HG03196 (cell line): ENCODE data around the gene POLE.
A peak's percentile ranks its signal among the peaks of the same experiment; 100 is the strongest.
"Not testable (repeated sequence)": the region's sequence is repeated elsewhere in the genome, so short reads cannot be mapped to it uniquely, and the experiment has no call there.

ENCODE experiments used
- ATAC-seq: cut with Tn5 transposase; IDR thresholded peaks from one replicate; pipeline ENCODE4 v1.9.1; 2021; ENCODE audit not compliant: unreplicated experiment

POLE gene

GRCh38 chr12:132719141-132719953, 32.2 kb upstream of the POLE start:
- no peak for ATAC-seq

- ATAC-seq, result no peak
These were observed 31.5 kb upstream of the POLE start for GRCh38 chr12:132718644-132719043.

- ATAC-seq, result no peak
These were observed 30.6 kb upstream of the POLE start for GRCh38 chr12:132717531-132718387.

DNA sequence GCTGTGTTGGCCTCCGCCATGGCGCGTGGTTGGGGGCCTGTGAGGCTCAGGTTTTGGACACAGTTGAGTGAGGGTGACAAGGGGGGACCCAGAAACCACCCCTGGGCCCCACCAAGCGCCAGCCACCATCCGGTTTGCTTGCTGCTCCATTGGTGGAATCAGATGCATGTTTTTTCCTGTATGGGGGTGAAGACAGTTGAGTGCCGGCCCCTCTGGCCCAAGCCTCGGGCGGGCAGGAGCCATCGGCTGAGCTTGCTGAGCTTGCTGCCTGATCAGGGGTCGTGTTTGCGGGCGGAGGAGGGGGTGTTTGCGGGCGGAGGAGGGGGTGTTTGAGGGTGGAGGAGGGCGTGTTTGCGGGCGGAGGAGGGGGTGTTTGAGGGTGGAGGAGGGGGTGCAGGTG, 29.9 kb upstream of the POLE start:
- no peak for ATAC-seq

- ATAC-seq, result no peak
These were observed 29.2 kb upstream of the POLE start for GRCh38 chr12:132716356-132716755.

GRCh38 chr12:132715874-132716273, 28.7 kb upstream of the POLE start:
- ATAC-seq, result no peak

DNA sequence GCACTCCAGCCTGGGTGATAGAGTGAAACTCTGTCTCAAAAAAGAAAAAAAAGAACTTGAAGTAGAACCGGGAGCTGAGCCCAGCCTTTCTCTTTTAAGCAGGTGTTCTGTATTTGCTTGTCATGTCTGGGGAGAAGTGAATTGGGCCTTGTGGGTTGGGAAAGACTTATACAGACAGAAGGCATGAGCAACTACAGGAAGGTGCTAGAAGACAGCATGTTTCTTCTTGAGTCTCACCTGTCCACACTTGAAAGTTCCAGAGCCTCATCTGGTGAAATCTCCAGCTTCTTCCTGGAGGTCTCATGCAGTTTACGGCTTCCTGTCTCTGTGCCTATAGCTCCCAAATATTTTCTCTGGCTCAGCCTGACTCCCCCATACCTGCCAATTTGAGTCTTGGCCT, 26.0 kb upstream of the POLE start:
- ATAC-seq, result no peak

GRCh38 chr12:132711080-132711843, 24.1 kb upstream of the POLE start:
- peak; percentile 5 for ATAC-seq

DNA sequence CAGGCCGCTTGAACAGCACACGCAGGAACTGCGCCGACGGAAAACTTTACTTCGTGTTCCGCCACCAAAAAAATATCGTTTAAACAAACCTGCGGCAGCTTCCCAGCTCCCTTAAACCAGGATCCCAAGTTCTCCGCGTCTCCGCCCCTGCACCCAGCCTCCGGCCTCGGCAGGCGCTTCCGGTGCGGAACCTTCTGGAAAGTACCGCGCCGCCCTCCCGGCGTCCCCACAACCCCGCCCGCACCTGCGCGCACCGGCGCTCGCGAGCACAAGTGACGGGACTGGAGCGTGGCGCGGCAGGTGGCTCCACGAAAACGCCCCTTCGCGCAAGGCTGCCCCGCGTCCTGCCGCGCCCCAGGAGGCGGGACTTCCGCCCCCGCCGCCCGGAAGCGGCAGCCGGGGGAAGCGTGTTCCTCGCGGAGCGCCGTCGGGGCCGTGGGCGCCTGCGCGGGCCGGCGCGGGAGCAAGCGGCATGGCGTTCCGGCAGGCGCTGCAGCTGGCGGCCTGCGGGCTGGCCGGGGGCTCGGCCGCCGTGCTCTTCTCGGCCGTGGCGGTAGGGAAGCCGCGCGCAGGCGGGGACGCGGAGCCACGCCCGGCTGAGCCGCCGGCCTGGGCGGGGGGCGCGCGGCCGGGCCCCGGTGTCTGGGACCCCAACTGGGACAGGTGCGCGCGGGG, 23.4 kb upstream of the POLE start, which contains the start of gene PGAM5:
TSS of gene PGAM5 (plus strand) at position 438 of the 675 bp plus-strand sequence. CDS start at position 473, 35 bp downstream.
- ATAC-seq, result peak; percentile 92

DNA sequence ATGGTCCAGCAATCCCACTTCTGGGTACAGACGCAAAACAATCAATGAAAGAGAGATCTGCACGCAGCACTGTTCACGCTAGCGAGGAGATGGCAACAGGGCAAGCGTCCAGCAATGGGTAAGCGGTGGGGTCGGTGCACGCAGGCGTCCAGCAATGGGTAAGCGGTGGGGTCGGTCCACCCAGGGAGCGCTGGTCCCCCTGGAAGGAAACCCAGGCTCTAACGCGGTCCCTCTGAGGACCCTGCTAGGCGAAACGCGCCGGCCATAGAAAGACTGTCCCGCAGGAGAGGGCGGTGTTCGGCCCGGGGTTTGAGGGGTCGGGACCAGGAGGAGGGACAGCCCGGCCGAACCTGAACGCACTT, 22.9 kb upstream of the POLE start:
- ATAC-seq, result peak; percentile 17

DNA sequence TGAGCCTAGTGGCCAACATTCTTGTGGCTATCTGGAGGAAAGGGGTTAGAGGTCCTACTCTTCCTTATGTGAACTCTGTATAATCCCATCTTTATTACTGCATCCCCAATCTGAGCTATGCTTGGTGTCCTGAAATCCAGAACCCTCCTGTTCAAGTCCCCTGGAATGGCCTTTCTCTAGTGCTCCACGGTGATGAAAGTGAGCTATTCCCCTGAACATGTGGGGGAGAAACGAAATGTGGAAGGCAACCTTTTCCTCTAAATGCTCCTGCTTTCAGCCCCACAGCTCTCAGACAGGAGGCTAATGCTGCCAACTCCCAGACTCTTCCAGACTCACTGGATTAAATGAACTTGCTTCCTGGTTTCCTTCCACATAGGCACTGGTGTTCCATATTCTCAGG, 21.0 kb upstream of the POLE start:
- ATAC-seq, result no peak

DNA sequence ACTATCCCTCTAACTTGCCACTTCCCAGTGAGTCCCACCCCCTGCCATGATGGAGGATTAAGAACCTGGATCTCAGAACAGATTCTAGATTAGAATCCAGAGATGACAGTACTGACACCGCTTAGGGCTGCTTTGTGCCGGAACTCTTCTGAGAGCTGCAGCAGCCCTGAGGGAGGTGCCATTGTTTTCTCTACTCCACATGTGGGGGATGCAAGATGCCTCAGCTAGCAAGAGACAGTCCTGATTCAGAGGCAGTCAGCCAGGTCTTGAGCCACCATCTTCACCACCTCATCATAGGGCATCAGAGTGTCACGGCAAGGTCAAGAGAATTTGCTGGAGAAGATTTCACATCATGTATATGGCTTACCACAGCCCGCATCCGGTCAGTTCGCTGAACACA, 20.1 kb upstream of the POLE start:
- ATAC-seq, result no peak

DNA sequence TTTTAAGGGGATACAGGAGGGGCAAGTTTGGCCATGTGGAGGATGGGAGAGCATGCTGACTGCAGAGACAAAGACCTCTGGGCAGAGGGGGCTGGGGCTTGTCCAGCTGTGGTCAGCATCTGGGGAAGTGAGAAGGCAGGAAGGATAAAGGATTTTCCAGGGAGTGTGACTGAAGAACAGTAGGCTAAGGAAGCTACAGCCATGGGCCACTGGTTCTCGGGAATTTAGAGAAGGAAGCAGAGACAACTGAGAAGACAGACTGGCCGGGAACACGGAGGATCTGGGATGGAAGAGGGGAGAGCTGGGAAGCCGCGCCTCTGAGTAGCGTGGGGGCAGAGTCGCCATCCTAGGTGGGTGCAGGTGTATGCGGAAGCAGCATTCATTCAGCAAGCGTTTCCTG, 16.5 kb upstream of the POLE start:
- no peak for ATAC-seq

- ATAC-seq, result no peak
These were observed 15.5 kb upstream of the POLE start for GRCh38 chr12:132702640-132703039.

GRCh38 chr12:132700212-132700822, 13.2 kb upstream of the POLE start:
- ATAC-seq, result no peak

GRCh38 chr12:132698341-132698740, 11.2 kb upstream of the POLE start:
- ATAC-seq, result no peak

DNA sequence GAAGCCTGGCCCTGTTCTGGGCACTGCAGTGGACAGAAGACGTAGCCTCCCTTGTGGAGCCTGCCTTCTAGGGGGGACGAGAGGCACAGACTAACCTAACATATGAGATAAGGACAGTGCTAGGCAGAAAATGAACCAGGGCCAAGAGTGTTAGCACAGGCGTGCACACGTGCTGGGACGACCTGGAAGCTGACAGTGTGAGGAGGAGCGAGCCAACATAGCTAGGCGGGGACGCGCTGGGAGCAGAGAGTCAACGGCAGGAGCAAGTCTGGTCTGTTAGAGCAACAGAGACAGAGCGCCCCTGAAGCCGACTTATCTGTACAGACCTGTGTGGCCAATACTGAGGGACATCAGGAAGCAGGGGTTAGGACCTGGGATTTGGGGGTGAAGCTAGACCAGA, 8.3 kb upstream of the POLE start:
- ATAC-seq, result no peak

- ATAC-seq, result not testable (repeated sequence)
These were observed 7.7 kb upstream of the POLE start for GRCh38 chr12:132694888-132695287.

GRCh38 chr12:132692030-132692429, 4.9 kb upstream of the POLE start:
- not testable (repeated sequence) for ATAC-seq

DNA sequence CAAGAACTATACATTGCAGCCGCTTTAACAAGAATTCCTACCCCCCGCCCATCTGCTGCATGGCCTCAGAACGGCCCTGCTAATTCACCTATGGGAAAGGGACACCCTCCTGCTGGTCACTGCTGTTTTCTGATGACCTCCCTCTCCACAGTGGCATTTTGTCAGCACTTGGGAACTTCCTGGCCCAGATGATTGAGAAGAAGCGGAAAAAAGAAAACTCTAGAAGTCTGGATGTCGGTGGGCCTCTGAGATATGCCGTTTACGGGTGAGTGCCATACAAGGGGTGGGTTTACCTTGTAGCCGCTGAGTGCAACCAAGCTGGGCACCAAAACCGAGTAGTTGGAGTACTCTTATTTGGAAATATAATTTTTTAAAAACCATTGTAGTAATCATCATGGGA, 3.0 kb upstream of the POLE start:
- ATAC-seq, result no peak
